A549 (cell line): Measurements from ENCODE around the gene SKOR1.

Experiments
- EP300 ChIP-seq, 2 experiments: fragments of >200 bp; sonication (Bioruptor Twin); formaldehyde crosslinking; IDR thresholded peaks; 2 replicates in 1 of 2; 3 replicates in 1 of 2; pipeline ENCODE4 v1.6.1; 2016 to 2017
- POLR2A ChIP-seq: IDR thresholded peaks from 2 replicates; pipeline ENCODE4 v1.6.1; 2012; ENCODE audit warnings: mild to moderate bottlenecking, low read length

GRCh38 chr15:67855842-67856241 lies 30.5 kb downstream of the SKOR1 start:
- TF ChIP-seq POLR2A = no peak
- no peak for TF ChIP-seq EP300 (IDR thresholded peaks at IDR 0.05)
